Renal cortex interstitium (tissue), 11 donors: Measurements from ENCODE around the gene KLF3. TPM values are rescaled to one million over a fixed set of nuclear protein-coding genes. Genes with fewer than 3 reads are reported as not detected.

Experiments used
- DNase-seq, 11 donors: peaks; one replicate each; pipeline ENCODE4 v3.0.0-alpha.2; 2013; ENCODE audit warnings: low read depth in 9 of 11, low spot score in 4 of 11; ENCODE audit errors: extremely low read depth in 1 of 11
- polyA plus RNA-seq, 3 donors: library from polyadenylated mRNA; unstranded; fragments of 120-200 nt; gene quantifications; one replicate each; pipeline ENCODE4 v1.2.1, GENCODE V29; 2013; ENCODE audit not compliant: insufficient read length in 3 of 3

KLF3 gene
- polyA plus RNA-seq, 3 donors = 55.6 to 67.6 (median 61.0) TPM

- DNase-seq = no peak
Measured at GRCh38 chr4:38684951-38685844, 21.2 kb downstream of the KLF3 start.

GRCh38 chr4:38686682-38687081, 22.7 kb downstream of the KLF3 start:
- DNase-seq = no peak

- no peak for DNase-seq
Measured at GRCh38 chr4:38687571-38688011, 23.6 kb downstream of the KLF3 start.

- DNase-seq = no peak
Measured at GRCh38 chr4:38688676-38689355, 24.8 kb downstream of the KLF3 start.

- DNase-seq = no peak
Measured at GRCh38 chr4:38691251-38692008, 27.4 kb downstream of the KLF3 start.

GRCh38 chr4:38692421-38692820, 28.4 kb downstream of the KLF3 start:
- DNase-seq = no peak

GRCh38 chr4:38693569-38693968, 29.6 kb downstream of the KLF3 start:
- DNase-seq = no peak

- DNase-seq = no peak
Measured at GRCh38 chr4:38694330-38694729, 30.3 kb downstream of the KLF3 start.

GRCh38 chr4:38695809-38696208, 31.8 kb downstream of the KLF3 start:
- no peak for DNase-seq

GRCh38 chr4:38696697-38697096, 32.7 kb downstream of the KLF3 start:
- DNase-seq = no peak

- no peak for DNase-seq
Measured at GRCh38 chr4:38698176-38698575, 34.2 kb downstream of the KLF3 start.

- DNase-seq = no peak
Measured at GRCh38 chr4:38699112-38699511, 35.1 kb downstream of the KLF3 start.

GRCh38 chr4:38703635-38704034, 39.6 kb downstream of the KLF3 start:
- no peak for DNase-seq

- DNase-seq = no peak
Measured at GRCh38 chr4:38704622-38705154, 40.7 kb downstream of the KLF3 start.

GRCh38 chr4:38706301-38706700, 42.3 kb downstream of the KLF3 start:
- no peak for DNase-seq

GRCh38 chr4:38710053-38710452, 46.1 kb downstream of the KLF3 start:
- no peak for DNase-seq

GRCh38 chr4:38711066-38711465, 47.1 kb downstream of the KLF3 start:
- DNase-seq = no peak

GRCh38 chr4:38715050-38715449, 51.1 kb downstream of the KLF3 start:
- DNase-seq = no peak

GRCh38 chr4:38716256-38716655, 52.3 kb downstream of the KLF3 start:
- DNase-seq = no peak
